ENCODE data around the gene CDK19.

GRCh38 chr6:110649704-110650103 lies 165.6 kb downstream of the CDK19 start:
- TF ChIP-seq CTCF (conservative IDR thresholded peaks at IDR 0.05; ENCODE audit: low read depth, low read length), result no peak
- no peak for TF ChIP-seq POLR2A (IDR thresholded peaks at IDR 0.05; ENCODE audit: low read depth, low read length)
- TF ChIP-seq CEBPB (IDR thresholded peaks at IDR 0.05; ENCODE audit: low read depth, low read length), result no peak
- TF ChIP-seq MAFK (IDR thresholded peaks at IDR 0.05; ENCODE audit: low read depth, low read length), result no peak
- TF ChIP-seq SMC3 (IDR thresholded peaks at IDR 0.05; ENCODE audit: low read depth, low read length), result no peak
- TF ChIP-seq FOS (IDR thresholded peaks at IDR 0.05; ENCODE audit: low read depth, low read length), result no peak
- TF ChIP-seq RFX5 (IDR thresholded peaks at IDR 0.05; ENCODE audit: low read depth, low read length), result no peak
- TF ChIP-seq USF2 (IDR thresholded peaks at IDR 0.05; ENCODE audit: low read depth, low read length), result no peak
- no peak for TF ChIP-seq CHD1 (IDR thresholded peaks at IDR 0.05; ENCODE audit: low read depth, low read length)
- no peak for TF ChIP-seq MXI1 (IDR thresholded peaks at IDR 0.05; ENCODE audit: borderline replicate concordance, low read depth, low read length)
- no peak for TF ChIP-seq NFE2L2 (IDR thresholded peaks at IDR 0.05; ENCODE audit: low read depth, low read length)
- TF ChIP-seq BHLHE40 (IDR thresholded peaks at IDR 0.05; ENCODE audit: low read depth, low read length), result no peak
- TF ChIP-seq RCOR1 (IDR thresholded peaks at IDR 0.05; ENCODE audit: insufficient replicate concordance, low read length), result no peak
- TF ChIP-seq ELK1 (IDR thresholded peaks at IDR 0.05; ENCODE audit: borderline replicate concordance, low read depth, low read length), result no peak

Measured in IMR-90 (cell line).